MG63 (cell line): Measurements from ENCODE around the gene DNAH7. TPM values are rescaled to one million over a fixed set of nuclear protein-coding genes. Genes with fewer than 3 reads are reported as not detected.

ENCODE experiments used
- DNase-seq: peaks from one replicate; pipeline ENCODE4 v3.0.0-alpha.2; 2020
- H3K27me3 ChIP-seq: fragments of 250-450 bp; sonication (Bioruptor Pico); 2 replicates; pipeline ENCODE4 v1.5.1; 2020; ENCODE audit warnings: mild to moderate bottlenecking, moderate library complexity
- H3K36me3 ChIP-seq: fragments of 250-450 bp; sonication (Bioruptor Pico); 2 replicates; pipeline ENCODE4 v1.5.1; 2020; ENCODE audit warnings: mild to moderate bottlenecking, moderate library complexity
- H3K4me3 ChIP-seq: fragments of 250-450 bp; sonication (Bioruptor Pico); 2 replicates; pipeline ENCODE4 v1.5.1; 2020; ENCODE audit warnings: mild to moderate bottlenecking, moderate library complexity
- H3K9me3 ChIP-seq: fragments of 250-450 bp; sonication (Bioruptor Pico); 2 replicates; pipeline ENCODE4 v1.5.1; 2020; ENCODE audit warnings: mild to moderate bottlenecking, moderate library complexity
- total RNA-seq: library from RNA; depleted of rRNA; stranded (reverse); fragments of >200 nt; shearing (Covaris generic); gene quantifications from 2 replicates; pipeline ENCODE4 v1.2.3, GENCODE V29; 2014; ENCODE audit warnings: low replicate concordance

DNAH7 gene
- total RNA-seq, 1 experiment from 2014 or later, result 0.43 TPM

DNA sequence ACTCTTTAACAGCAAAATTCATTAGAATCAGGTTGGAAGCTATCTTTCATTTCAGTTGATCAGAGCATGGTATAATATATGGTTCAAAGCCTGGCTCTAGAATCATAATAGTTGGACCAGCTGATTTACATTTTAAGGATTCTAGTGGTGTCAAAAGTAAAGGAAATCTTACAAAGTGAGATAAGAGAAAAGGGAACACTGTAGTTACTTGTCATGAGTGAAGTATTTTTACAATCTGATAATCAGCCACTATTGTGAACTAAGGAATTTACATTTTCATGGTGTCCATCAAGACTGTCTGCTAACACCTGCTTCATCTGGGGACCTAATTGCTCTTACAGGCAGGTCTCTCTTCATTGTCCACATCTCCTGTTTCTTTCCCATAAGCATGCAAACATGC is 250.5 kb downstream of the DNAH7 start:
- H3K9me3 ChIP-seq, result no peaks in the 10 kb centered on the region
- no peak for DNase-seq
- no peak overlapping the region for H3K4me3 ChIP-seq
- no peaks in the 10 kb centered on the region for H3K27me3 ChIP-seq
- H3K36me3 ChIP-seq, result no peaks in the 10 kb centered on the region

DNA sequence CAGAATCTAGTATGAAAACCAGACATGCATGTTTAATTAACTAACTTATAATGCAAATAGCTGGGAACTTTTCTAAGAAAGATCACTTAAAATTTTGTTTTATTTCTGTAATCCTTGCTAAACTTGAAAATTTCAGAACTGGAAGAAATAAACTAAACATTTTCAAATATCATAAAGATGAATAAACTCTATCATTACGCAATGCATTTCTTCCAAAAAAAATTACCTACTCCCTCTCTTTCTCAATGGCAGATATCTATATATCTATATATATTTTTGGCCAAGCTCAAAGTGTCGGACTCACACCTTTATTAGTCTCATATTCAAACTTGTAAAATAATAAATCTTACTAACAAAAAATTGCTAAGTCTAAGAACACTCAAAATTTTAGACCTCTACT is 253.6 kb downstream of the DNAH7 start:
- Histone ChIP-seq H3K4me3 (no peak overlapping the region), H3K27me3 (no peaks in the 10 kb centered on the region), H3K9me3 (no peaks in the 10 kb centered on the region), H3K36me3 (no peaks in the 10 kb centered on the region)
- DNase-seq, result no peak

DNA sequence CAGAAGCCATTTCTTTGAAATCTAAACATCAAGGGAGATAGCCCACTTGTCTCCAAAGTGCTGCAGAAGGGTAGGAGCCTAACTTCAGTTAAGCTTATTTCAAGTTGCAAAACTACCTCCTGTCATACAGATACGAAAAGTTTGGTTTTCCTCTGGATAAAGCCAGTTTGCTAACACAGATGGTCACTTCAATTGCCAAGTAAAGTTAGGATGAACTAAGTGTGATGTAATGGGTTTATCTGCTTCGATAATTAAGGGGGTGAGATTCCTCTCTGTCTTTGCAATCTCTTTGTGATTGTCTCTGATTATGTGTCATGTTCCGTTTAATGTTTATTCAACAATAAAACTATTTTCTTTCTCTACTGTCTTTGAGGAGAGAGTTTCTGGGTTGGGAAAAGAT is 255.2 kb downstream of the DNAH7 start:
- no peaks in the 10 kb centered on the region for H3K36me3 ChIP-seq
- H3K4me3 ChIP-seq, result no peak overlapping the region
- DNase-seq, result no peak
- H3K27me3 ChIP-seq, result no peaks in the 10 kb centered on the region
- H3K9me3 ChIP-seq, result no peaks in the 10 kb centered on the region

- Histone ChIP-seq H3K9me3 (no peaks in the 10 kb centered on the region), H3K27me3 (no peaks in the 10 kb centered on the region), H3K4me3 (no peak overlapping the region), H3K36me3 (no peaks in the 10 kb centered on the region)
- no peak for DNase-seq
Measured at GRCh38 chr2:195810340-195811098, 258.1 kb downstream of the DNAH7 start.

GRCh38 chr2:195808189-195808588 is 260.4 kb downstream of the DNAH7 start:
- Histone ChIP-seq H3K9me3 (no peaks in the 10 kb centered on the region), H3K36me3 (no peaks in the 10 kb centered on the region), H3K4me3 (no peak overlapping the region), H3K27me3 (no peaks in the 10 kb centered on the region)
- no peak for DNase-seq

GRCh38 chr2:195805283-195805976 is 263.2 kb downstream of the DNAH7 start:
- Histone ChIP-seq H3K27me3 (no peaks in the 10 kb centered on the region), H3K4me3 (no peak overlapping the region), H3K9me3 (no peaks in the 10 kb centered on the region), H3K36me3 (no peaks in the 10 kb centered on the region)
- no peak for DNase-seq

GRCh38 chr2:195795879-195796278 is 272.8 kb downstream of the DNAH7 start:
- H3K27me3 ChIP-seq, result no peaks in the 10 kb centered on the region
- no peak for DNase-seq
- no peaks in the 10 kb centered on the region for H3K36me3 ChIP-seq
- H3K4me3 ChIP-seq, result no peak overlapping the region
- 0 out of 2 replicates have a peak, but pooled peaks cover under 1% of the 10 kb centered on the region for H3K9me3 ChIP-seq

DNA sequence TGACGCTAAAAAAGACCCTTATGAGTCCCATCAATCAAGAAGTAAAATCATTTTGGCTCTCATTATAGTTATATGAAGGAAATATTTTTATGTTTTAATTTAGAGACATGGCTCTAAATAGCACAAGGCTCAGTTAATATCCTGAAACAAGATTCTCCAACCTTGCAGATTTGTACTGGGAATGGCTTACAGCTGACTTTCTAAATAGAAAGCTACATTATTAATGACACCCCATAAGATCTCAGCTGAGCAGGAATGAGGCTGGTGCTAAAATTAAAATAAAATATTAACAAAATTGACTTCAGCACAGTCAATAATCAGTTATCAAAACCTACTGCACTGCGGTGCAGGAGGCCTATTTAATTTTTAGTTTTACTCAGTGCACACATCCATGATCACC is 274.8 kb downstream of the DNAH7 start:
- no peaks in the 10 kb centered on the region for H3K36me3 ChIP-seq
- no peak for DNase-seq
- no peak overlapping the region for H3K4me3 ChIP-seq
- peaks cover 6% of the 10 kb centered on the region; the same call in 1 of the 2 replicates for H3K9me3 ChIP-seq
- H3K27me3 ChIP-seq, result no peaks in the 10 kb centered on the region

GRCh38 chr2:195782156-195782555 is 286.5 kb downstream of the DNAH7 start:
- no peaks in the 10 kb centered on the region for H3K9me3 ChIP-seq
- no peak for DNase-seq

GRCh38 chr2:195779491-195779890 is 289.1 kb downstream of the DNAH7 start:
- Histone ChIP-seq H3K9me3 (no peaks in the 10 kb centered on the region), H3K27me3 (no peaks in the 10 kb centered on the region), H3K36me3 (no peaks in the 10 kb centered on the region), H3K4me3 (no peak overlapping the region)
- peak; percentile 3 for DNase-seq

More at GRCh38 chr2:195782156-195782555, 286.5 kb downstream of the DNAH7 start:
- H3K4me3 ChIP-seq, result no peak overlapping the region
- no peaks in the 10 kb centered on the region for H3K36me3 ChIP-seq
- H3K27me3 ChIP-seq, result no peaks in the 10 kb centered on the region

DNA sequence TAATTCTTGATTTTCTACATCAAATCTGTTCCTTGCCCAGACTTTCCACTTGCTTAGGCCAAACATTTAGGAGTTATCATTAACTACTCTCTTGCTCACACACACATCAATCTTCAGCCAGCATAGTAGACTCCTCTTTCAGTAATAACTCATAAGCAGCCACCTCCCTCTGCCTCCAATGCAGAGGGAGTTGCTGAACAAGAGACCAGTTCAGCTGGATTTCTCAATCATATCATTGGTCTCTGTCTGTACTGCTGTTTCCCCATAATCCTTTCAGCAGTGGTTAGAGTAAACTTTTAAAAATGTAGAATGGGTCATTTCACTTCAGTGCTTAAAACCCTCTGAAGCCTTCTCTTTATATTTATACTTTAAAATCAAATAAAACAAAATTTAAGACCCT is 298.7 kb downstream of the DNAH7 start:
- no peak overlapping the region for H3K4me3 ChIP-seq
- peaks cover 2% of the 10 kb centered on the region for H3K9me3 ChIP-seq
- H3K36me3 ChIP-seq, result no peaks in the 10 kb centered on the region
- no peak for DNase-seq
- H3K27me3 ChIP-seq, result no peaks in the 10 kb centered on the region

GRCh38 chr2:195768431-195768830 is 300.2 kb downstream of the DNAH7 start:
- no peak overlapping the region for H3K4me3 ChIP-seq
- H3K9me3 ChIP-seq, result peaks cover 2% of the 10 kb centered on the region
- no peaks in the 10 kb centered on the region for H3K27me3 ChIP-seq
- no peaks in the 10 kb centered on the region for H3K36me3 ChIP-seq
- no peak for DNase-seq

DNA sequence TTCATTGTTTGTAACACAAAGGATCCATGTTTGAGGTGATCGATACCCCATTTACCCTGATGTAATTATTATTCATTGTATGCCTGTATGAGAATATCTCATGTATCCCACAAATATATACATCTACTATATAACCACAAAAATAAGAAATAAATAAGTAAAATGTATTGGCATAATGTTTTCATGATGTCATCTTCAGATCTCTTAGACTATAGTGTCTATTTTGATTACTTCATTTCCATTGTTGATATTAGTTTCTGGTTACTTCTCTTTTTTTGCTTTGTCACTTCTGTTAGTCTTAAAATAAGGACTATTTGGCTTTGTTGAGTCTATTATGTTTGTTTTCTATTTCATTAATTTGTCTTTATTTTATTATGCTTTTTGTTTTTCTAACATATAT is 301.9 kb downstream of the DNAH7 start:
- peaks cover 2% of the 10 kb centered on the region for H3K9me3 ChIP-seq
- no peaks in the 10 kb centered on the region for H3K27me3 ChIP-seq
- no peak overlapping the region for H3K4me3 ChIP-seq
- no peaks in the 10 kb centered on the region for H3K36me3 ChIP-seq
- DNase-seq, result no peak

DNA sequence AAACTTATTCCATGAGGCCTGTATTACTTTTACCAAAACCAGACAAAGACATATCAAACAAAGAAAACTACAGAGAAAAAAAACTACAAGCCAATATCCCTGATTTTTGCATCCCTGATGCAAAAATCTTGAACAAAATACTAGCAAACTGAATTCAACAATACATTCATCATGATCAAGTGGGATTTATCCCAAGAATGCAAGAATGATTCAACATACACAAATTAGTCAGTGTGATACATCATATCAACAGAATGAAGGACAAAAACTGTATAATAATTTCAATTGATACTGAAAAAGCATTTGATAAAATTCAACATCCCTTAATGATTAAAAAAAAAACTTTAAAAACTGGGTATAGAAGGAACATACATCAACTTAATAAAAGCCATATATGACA is 304.8 kb downstream of the DNAH7 start:
- no peaks in the 10 kb centered on the region for H3K36me3 ChIP-seq
- no peak overlapping the region for H3K4me3 ChIP-seq
- H3K9me3 ChIP-seq, result peaks cover 2% of the 10 kb centered on the region
- no peaks in the 10 kb centered on the region for H3K27me3 ChIP-seq
- no peak for DNase-seq

DNA sequence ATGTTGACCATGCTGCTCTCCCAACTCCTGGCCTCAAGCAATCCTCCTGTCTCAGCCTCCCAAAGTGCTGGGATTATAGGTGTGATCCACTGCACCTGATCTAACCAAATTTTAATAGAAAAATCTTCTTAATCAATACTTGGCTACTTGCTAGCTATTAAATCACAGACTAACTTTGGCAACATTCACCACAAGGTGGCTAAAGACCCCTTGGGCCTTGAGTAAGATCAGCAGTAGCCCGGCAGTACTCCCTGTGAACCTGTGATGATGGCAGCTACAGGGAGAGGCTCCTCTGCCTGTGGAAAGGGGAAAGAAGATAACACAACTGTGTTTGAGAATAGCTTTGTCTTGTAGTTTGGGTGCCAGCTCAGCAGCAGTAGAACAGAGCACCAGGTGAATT is 308.8 kb downstream of the DNAH7 start:
- Histone ChIP-seq H3K36me3 (no peaks in the 10 kb centered on the region), H3K4me3 (no peak overlapping the region), H3K27me3 (no peaks in the 10 kb centered on the region), H3K9me3 (no peaks in the 10 kb centered on the region)
- DNase-seq, result no peak

GRCh38 chr2:195758846-195759245 is 309.8 kb downstream of the DNAH7 start:
- H3K4me3 ChIP-seq, result no peak overlapping the region
- DNase-seq, result no peak
- no peaks in the 10 kb centered on the region for H3K9me3 ChIP-seq
- no peaks in the 10 kb centered on the region for H3K27me3 ChIP-seq
- no peaks in the 10 kb centered on the region for H3K36me3 ChIP-seq

DNA sequence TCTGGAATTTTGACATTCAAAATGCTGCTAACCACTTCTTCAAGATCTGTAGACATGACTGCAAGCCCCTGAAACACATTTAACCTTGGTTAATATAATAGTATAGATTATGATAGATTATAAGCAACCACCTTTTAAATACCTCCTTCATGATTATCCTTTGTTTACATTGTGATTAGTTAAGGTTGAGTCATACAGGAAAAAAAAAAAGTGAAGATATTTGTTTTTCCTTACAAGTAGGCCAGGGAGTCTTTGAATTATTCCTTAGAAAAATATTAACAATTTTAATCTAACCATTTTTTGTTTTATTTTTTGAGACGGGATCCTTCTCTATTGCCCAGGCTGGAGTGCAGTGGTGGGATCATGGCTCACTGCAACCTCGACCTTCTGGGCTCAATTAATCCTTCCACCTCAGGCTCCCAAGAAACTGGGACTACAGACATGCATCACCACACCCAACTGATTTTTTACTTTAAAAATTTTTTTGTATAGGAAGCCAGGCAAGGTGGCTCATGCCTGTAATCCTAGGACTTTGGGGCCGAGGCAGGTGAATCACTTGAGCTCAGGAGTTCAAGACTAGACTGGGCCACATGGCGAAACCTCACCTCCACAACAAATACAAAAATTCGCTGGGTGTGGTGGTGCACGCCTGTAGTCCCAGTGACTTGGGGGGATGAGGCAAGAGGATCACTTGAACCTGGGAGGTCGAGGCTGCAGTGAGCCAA is 312.3 kb downstream of the DNAH7 start:
- Histone ChIP-seq H3K9me3 (no peaks in the 10 kb centered on the region), H3K36me3 (no peaks in the 10 kb centered on the region), H3K4me3 (no peak overlapping the region), H3K27me3 (no peaks in the 10 kb centered on the region)
- no peak for DNase-seq
